HG03442 (cell line): Measurements from ENCODE around the gene EHMT1.
A peak's percentile ranks its signal among the peaks of the same experiment; 100 is the strongest.
"Not testable (repeated sequence)": the region's sequence is repeated elsewhere in the genome, so short reads cannot be mapped to it uniquely, and the experiment has no call there.

Source experiments
- ATAC-seq: cut with Tn5 transposase; IDR thresholded peaks from one replicate; pipeline ENCODE4 v1.9.1; 2021; ENCODE audit warnings: mild to moderate bottlenecking, moderate library complexity; ENCODE audit not compliant: unreplicated experiment

Gene EHMT1

DNA sequence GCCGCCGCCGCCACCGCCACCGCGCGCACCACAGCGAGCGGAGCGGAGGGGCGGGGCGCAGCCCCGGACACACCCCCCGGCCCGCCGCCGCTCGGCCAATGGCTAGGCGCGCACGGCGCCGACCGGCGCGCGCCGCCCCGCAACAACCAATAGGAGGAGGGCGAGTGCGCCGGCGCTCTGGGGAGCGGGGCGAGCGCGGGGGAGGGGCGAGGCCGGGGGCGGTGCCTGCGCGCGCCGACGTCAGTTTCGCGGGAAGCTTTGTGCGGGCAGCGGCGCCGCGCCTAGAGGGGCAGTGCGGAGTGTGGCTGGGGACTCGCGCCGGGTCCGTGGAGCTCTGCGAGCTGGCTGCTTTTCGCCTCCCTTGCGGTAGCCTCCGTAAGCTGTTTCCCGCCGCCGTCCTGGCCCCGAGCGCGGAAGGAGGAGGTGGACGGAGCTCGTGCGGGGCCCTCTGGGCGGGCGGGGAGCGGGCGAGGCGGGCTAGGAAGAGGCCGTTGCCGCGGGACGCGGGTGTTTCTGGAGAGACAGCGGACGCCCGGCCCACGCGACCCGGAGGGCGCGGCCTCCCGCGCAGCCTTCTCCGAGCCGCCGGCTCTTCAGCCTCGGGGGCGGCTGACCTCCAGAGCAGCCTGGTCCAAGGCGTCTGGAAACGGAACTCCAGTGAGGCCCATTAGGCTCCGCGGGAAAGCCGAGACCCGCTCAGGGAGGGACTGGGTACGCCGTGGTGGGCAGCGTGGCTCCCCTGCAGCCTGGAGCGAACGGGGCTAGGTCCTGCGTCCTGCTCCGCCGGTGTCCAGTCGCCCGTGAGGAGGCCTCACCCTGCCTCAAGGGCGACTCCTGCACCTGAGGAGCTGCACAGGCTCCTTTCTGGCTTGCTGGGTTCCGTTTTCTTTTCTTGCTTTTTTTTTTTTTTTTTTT is 28.1 kb upstream of the EHMT1 start, which contains the start of gene ZMYND19:
TSS of gene ZMYND19 (minus strand) at position 44 of the 915 bp plus-strand sequence. CDS start 249 bp downstream, outside the sequence.
- ATAC-seq: peak; percentile 79

DNA sequence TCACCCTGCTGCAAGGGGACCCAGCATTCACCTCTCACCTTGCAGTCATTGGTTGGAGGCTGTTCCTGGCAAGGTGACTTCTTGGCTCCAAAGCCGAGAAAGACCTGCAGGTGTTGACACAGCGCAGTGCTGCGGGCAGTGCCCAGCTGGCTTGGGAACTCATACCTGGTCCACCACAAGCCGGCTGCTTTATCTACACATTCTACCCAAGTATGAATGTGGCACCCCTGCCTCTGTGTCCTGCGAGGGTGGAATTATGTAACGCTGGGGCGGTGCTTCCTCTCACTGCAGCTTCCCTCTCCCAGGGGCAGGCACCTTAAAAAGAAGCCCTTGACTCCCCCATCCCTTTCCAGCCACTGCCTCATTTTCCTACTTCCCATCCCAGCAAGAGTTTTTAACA is 26.0 kb upstream of the EHMT1 start:
- no peak for ATAC-seq

DNA sequence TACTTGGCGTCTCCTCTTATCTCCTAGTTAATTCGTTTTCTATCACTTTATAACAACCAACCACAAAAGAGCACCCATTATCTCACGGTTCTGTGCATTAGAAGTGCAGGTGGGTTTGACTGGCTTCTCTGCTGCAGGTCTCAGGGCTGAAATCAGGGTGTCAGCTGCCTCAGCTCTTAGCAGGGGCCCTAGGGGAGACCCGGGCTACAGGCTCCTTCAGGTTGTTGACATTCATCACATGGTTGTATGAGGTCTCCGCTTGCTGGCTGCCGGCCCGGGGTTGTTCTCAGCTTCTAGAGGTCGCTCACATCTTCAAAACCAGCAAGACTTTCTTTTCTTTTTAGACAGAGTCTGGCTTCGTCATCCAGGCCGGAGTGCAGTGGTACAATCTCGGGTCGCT is 25.6 kb upstream of the EHMT1 start:
- no peak for ATAC-seq

DNA sequence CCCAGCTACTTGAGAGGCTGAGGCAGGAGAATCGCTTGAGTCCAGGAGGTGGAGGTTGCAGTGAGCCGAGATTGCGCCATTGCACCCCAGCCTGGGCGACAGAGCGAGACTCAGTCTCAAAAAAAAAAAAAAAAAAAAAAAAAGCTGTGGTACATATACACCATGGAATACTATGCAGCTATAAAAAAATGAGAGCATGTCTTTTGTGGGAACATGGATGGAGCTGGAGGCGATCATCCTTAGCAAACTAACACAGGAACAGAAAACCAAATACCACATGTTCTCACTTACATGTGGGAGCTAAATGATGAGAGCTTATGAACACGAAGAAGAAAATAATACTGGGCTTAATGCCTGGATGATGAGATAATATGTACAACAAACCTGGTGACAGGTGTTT is 22.2 kb upstream of the EHMT1 start:
- ATAC-seq: not testable (repeated sequence)

DNA sequence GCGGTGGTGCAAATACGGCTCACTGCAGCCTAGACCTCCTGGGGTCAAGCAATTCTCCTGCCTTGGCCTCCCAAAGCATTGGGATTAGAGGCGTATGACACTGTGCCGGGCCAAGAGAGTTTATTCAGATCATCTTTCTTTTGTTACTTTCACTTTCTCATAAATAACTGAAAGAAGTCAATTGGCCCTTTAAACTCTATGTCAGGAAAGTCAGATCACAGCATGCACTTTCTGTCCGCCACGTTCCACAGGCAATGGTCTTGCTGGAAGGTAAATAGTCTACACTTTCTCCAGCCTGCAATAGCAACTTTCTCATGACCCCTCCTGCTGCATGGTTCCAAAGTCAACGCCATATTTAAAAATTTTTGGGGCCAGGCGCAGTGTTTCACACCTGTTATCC is 19.9 kb upstream of the EHMT1 start:
- ATAC-seq: no peak

DNA sequence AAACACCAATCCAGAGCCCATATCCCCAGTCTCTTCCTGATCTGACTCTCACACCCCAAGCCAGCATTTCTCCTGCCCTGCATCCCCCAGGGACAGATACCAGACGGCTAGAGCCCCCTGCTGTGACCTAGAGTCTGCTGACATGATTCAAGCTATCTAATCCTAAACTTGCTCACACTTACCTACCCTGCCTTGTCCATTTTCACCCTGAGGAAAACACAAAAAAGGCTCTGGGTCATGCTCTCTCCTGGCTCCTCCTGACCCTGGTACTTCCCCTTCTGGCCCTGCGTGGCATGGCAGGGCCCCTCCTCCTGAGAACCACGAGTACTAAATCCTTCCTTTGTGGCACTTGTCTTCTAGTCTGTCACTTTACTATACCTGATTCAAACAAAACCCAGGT is 16.1 kb upstream of the EHMT1 start:
- ATAC-seq: no peak

DNA sequence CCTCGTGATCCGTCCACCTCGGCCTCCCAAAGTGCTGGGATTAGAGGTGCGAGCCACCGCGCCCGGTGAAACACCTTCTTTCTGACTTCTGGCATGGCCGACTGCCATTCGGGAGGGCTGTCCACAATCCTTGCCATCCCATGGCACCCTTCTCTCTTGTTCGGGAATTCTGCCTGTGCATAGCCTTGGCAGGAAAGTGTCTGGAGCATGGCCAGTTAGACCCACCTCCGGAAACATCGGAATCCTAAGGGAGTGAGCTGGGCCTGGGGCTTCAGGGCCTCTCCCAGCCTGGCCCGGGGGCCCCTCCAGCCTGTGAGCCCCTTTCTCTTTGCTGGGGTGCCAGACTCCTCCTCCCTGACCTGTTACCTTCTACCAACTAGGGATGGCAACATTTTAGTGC is 14.9 kb upstream of the EHMT1 start:
- ATAC-seq: no peak

DNA sequence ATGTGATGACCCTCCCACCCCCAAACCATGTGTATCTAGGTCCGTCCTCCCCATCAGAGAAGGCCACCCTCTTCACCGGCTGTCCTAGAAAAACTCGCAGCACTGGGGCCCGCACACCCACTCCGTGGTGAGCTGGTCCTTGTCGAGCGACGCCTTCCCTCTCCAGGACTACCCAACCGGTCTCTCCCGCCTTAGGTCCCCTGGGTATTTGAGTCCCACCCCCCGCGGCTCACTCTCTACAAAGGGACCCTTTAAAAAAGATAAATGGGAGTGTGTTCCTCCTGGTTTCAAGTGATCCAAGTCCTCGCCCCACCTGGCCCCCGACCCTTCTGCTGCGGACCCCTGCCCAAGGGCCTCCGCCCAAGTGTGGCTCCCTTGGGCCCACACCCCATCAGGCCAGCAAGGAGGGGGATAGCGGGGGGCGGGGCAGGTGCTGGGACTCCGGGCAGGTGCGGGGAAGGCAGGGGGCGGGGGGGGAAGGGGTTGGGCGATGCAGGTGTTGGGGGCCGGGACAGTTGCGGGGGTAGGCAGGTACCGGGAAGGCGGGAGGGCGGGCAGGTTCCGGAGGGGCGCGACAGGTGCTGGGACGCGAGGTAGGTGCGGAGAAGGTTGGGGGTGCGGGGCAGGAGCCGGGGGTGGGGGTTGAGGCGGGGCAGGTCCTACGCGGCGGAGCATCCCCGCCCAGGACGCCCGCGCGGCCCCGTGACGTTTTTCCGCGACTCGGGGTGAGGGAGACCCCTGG is 14.3 kb upstream of the EHMT1 start:
- no peak for ATAC-seq

DNA sequence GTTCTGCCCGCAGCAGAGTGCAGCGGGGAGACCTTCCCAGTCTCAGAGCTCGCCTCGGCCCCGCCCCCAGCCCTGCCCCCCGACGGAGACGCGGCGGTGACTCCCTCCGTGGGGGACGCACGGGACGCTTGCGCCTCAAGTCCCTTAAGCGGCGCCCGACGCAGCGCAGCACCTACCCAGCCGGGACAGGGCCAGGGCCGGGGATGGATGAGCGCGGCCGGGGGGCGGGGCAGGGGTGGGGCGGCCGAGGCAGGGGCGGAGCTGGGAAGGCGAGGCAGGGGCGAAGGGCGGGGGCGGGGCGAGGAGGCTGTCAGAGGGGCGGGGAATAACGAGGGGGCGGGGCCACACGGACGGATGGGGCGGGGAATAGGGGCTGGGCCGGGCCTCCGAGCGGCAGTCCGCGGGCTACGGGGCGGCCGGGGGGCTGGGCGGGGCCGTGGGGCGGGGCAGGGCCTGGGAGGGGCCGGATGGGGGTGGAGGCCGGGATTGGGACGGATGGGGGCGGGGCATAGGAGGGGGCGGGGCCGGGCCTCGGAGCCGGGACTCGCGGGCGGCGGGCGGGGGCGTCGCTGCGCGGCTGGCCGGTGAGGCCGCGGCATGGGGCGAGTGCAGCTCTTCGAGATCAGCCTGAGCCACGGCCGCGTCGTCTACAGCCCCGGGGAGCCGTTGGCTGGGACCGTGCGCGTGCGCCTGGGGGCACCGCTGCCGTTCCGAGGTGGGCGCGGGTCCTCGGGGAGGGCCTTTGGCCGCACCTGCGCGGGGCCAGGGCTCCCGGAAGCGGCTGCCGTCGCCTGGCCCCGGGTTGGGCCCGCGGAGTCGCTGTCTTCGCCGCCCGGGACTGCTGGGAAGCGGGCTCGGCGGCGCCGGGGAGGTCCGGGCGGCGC is 13.4 kb upstream of the EHMT1 start, which contains the start of gene ARRDC1:
TSS of gene ARRDC1 (plus strand) at position 566 of the 884 bp plus-strand sequence. CDS start at position 598, 32 bp downstream.
- peak; percentile 66 for ATAC-seq

DNA sequence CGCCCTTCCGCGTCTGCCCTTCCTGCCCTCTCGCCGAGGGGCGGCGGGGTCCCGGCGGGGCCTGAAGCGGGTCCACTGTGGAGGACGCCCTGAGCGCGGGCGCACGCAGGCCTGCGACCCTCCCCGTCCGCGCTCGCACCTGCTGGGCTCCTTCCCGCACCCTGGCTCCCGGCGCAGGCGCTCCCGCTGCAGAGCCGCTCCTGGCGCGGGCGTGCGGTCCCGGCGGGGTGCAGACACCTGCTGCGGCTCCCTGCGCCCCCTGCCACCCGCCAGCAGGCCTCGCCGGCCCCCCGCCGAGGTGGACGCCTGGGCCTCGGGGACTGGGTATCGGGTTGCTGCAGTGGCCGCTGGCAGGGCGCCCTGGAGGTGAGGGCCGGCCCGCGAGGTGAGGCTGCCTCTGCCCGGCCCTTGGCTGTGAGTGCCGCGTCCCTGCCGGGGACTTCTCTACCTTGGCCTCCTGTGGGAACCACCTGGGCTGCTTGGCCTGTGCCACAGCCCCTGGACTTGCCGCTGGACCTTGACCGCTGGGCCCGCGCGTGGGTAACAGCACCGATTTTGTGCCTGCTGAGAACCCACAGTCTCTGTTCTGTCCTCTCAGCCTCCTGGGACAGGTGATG is 12.7 kb upstream of the EHMT1 start:
- peak; percentile 10 for ATAC-seq

DNA sequence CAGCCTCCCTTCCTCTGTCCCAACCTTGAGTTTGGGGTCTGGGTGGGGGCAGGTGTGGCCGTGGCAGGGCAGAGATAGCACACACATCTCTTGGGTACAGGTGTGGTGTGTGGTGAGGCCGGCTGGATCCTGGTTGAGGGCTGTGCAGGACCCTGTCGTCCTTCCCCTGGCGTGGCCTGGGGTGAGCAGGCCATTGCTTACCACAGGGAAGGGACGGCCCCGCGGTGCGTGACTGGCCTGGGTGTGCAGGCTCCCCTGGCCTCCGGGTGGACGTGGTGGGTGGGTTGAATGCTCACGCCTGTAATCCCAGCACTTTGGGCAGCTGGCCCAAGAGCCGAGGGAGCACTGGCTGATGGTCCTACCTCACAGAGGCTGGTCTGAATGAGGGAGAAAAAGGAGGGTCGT is 12.1 kb upstream of the EHMT1 start:
- ATAC-seq: no peak

DNA sequence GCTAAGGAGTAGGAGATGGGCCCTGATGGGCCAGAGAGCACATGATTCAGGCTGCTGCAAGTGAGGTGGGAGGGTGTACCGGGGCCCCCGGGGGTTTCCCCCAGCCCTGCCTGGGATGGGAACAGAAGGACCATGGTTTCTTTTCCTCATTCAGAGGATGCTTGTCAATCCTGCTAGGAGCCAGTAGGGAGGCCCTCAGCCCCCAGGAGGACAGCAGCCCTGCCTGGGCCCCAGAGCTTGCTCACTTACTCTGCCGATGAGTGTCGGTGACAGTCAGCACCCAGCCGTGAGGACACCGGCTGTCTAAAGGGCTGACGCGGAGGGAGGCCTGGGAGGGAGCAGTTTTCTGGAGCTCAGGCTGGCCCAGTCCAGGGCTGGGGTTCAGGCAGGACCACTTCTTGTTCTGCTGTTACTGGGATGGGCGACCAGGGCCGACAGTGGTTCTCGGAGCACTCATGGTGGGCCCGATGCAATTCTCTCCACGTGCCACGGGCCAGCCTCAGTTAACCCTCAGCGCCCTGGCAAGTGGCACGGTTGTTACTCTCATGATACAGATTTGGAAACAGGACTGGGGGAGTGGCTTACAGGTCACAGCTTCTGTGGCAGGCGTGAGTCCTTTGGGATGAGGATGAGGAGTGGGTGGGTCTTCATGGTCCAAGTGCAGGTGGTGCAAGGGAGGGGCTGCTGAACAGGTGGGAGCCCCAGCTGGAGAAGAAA is 11.5 kb upstream of the EHMT1 start:
- no peak for ATAC-seq

DNA sequence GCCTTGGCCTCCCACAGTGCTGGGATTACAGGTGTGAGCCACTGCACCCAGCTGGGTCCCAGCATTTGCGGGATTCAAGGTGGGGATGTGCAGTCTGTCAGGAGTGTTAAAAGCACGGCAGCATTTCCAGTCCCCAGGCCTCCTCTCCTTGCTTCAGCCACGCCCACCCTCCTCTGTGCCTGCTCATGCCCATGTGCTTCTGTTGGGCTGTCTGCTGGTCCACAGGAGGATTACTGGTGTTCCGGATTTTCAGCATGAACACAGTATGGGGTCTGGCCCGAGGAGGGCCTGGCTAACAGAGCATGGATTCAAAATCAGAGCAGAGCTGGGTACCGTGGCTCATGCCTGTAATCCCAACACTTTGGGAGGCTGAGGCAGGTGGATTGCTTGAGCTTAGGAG is 7.9 kb upstream of the EHMT1 start:
- ATAC-seq: no peak

DNA sequence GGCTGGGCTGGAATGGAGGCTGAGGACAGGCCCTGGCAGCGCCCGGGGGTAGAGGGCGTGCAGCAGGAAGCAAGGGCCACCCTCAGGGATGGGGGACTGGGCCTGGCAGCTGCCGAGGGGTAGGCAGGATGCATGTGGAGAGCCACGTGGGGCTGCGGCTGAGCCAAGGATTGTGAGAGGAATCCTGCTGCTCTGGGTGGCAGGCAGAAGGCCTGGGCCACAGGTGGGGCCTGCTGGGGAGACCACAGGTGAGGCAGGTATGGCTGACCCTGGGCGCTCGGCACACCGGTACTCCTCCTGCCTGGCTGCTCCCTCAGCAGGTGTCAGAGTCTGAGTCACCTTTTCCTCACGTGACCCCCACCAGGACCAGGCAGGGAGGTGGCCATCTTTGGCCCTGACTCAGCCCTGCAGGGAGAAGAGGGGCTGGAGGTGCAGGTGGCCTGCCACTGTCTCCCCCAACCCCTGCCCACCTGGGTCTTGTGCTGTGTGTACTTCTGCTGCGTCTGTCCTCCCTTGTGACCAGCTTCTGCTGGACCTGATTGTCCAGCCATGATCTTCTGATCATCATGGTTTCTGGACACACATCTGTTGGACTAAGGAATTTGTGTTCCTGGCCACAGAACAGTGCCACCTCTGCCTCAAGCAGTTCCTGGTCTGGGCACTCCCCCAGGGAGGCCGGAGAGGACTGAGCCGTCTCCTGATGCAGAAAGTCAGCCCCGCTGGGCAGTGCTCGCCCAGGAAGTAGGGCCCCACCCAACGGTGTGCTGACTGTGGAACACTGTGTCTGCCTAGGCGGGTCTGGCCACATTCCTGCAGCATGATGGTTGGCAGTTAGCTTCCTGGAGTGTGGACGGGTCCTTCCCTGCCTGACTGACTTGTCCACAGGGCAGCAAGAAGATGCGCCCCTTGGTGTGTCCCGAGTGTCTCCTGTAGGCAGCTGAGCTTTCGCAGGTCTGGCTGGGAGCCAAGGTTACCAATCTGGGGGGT is 6.9 kb upstream of the EHMT1 start:
- no peak for ATAC-seq

DNA sequence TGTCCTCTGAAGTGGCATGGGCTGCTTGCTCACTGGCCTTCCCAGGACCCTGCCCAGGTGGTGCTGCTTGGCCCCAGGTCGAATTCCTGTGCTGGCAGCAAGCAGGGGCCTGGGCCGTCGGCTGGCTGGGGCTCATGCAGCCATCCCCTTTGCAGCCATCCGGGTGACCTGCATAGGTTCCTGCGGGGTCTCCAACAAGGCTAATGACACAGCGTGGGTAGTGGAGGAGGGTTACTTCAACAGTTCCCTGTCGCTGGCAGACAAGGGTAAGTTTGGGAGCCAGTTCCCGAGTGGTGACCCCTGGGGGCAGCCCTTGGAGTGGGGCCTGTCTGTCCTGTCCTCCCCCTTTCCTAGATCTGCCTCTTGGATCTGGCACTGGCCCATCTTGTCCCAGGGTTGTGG is 6.1 kb upstream of the EHMT1 start:
- no peak for ATAC-seq

DNA sequence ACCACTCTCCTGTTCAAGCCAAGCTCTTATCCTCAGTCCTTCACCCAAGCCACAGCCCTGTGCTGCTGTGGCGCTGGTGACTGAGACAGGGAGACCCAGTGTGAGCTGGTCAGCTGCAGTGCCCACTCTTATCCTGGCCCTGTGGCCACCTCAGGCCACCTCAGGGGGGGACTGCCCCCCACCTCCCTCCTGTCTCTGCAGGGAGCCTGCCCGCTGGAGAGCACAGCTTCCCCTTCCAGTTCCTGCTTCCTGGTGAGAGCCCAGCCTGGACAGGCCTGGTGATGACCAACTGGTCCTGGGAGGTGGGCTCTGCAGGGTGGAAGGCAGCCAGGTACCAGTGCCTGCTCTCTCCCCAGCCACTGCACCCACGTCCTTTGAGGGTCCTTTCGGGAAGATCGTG is 5.5 kb upstream of the EHMT1 start:
- no peak for ATAC-seq

DNA sequence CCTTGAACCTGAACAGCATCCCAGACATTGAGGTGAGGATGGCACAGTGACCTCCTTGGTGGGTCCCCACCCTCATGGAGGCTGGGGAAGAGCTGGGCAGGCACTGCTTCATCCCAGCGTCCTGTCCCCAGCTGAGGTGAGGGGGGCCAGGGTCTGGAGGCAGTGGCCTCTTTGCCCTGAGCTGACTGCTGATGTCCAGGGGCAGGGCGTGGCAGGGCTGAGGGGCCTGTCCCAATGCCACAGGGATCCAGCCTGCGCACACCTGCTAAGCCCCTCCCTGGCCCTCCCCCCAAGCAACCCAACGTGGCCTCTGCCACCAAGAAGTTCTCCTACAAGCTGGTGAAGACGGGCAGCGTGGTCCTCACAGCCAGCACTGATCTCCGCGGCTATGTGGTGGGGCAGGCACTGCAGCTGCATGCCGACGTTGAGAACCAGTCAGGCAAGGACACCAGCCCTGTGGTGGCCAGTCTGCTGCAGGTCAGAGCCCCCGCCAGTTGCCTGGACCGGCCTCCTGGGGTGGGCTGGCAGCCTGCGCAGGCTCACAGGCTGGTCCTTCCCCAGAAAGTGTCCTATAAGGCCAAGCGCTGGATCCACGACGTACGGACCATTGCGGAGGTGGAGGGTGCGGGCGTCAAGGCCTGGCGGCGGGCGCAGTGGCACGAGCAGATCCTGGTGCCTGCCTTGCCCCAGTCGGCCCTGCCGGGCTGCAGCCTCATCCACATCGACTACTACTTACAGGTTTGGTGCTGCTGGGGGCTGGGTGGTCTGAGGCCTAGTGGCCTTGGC is 4.9 kb upstream of the EHMT1 start:
- ATAC-seq: no peak
